Measurements from ENCODE around the gene VPS9D1. TPM values are rescaled to one million over a fixed set of nuclear protein-coding genes. Genes with fewer than 3 reads are reported as not detected.
A peak's percentile ranks its signal among the peaks of the same experiment; 100 is the strongest.
"Not testable (repeated sequence)": the region's sequence is repeated elsewhere in the genome, so short reads cannot be mapped to it uniquely, and the experiment has no call there.

VPS9D1 gene
- total RNA-seq, 4 donors from 2014 or later, result 5.8 to 9.8 (median 7.0) TPM

GRCh38 chr16:89695875-89696669 lies 24.6 kb downstream of the VPS9D1 start:
- peak in 1 of 2 donors; percentile 81 for DNase-seq (ENCODE audit: low spot score in 2 of 2)
- WGBS, 2 donors, result 77 to 84% methylated on average over 12 to 23 of the region's 25 CpGs

GRCh38 chr16:89695086-89695874 lies 25.4 kb downstream of the VPS9D1 start:
- WGBS, 2 donors, result 85 to 88% methylated on average over 18 to 26 of the region's 31 CpGs
- TF ChIP-seq POLR2A (IDR thresholded peaks at IDR 0.05) (no peak), CTCF (IDR thresholded peaks at IDR 0.05) (no peak)
- intact Hi-C loops (cut with DNase I; ENCODE audit: low total_unique reads), result no loop called here
- H3K4me3 ChIP-seq (ENCODE audit: low read depth, poor library complexity, severe bottlenecking), result no peak overlapping the region
- peak in 1 of 2 donors; percentile 84 for DNase-seq (ENCODE audit: low spot score in 2 of 2)

More at GRCh38 chr16:89695875-89696669, 24.6 kb downstream of the VPS9D1 start:
- intact Hi-C loops (cut with DNase I; ENCODE audit: low total_unique reads), result no loop called here
- H3K4me3 ChIP-seq (ENCODE audit: low read depth, poor library complexity, severe bottlenecking), result no peak overlapping the region
- TF ChIP-seq CTCF (IDR thresholded peaks at IDR 0.05) (no peak), POLR2A (IDR thresholded peaks at IDR 0.05) (no peak)

DNA sequence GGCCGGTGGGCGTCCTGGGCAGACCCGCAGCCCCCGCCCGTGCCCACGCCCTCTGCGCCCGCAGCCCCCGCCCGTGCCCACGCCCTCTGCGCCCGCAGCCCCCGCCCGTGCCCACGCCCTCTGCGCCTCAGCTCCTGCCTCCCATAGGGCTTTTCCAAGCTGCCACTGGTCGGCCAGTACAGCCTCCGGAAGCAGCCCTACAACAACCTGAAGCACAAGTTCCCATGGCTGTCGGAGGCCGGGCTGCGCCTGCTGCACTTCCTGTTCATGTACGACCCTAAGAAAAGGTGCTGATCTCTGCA lies 26.0 kb downstream of the VPS9D1 start:
- 75 to 81% methylated on average over 23 of the region's 23 CpGs for WGBS, 2 donors

DNA sequence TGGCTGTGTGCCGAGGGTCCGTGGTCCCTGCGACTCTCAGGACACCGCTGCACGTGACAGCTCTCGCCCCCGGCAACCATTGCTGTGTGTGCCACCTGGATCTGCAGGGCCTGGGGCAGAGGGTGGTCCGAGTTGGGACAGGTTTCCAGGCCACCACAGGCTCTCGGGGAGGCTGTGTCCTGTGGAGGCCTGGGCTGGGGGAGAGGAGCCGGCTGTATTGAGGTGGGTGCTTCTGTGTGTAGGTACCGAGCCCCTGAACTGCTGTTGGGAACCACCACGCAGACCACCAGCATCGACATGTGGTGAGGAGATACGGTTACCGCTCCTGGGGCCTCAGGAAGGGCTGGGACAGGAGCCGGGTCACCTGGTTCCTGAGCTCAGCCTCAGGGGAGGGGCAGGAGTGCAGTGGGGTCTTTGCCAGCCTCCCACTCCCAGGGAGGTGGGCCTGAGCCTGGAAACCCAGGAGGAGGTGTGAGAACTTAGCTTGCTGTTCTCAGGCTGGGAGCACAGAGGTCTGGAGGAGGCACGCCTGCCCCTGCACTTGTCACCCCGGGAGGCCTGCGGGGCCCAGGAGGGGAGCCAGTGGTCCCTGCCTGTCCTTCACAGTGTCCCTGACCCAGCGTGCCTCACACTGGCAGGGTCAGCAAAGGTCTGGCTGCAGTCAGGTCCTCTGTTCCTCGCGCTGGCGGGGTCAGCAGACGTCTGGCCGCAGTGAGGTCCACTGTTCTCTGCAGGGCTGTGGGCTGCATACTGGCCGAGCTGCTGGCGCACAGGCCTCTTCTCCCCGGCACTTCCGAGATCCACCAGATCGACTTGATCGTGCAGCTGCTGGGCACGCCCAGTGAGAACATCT lies 26.5 kb downstream of the VPS9D1 start:
- DNase-seq (ENCODE audit: low spot score in 2 of 2), result no peak
- H3K4me3 ChIP-seq (ENCODE audit: low read depth, poor library complexity, severe bottlenecking), result no peak overlapping the region
- 72 to 85% methylated on average over 23 to 31 of the region's 32 CpGs for WGBS, 2 donors
- intact Hi-C loops (cut with DNase I; ENCODE audit: low total_unique reads), result no loop called here
- no peak for TF ChIP-seq CTCF (IDR thresholded peaks at IDR 0.05)
- no peak for TF ChIP-seq POLR2A (IDR thresholded peaks at IDR 0.05)

More for the DNA sequence above, 26.0 kb downstream of the VPS9D1 start:
- H3K4me3 ChIP-seq (ENCODE audit: low read depth, poor library complexity, severe bottlenecking); intact Hi-C loops (cut with DNase I; ENCODE audit: low total_unique reads); DNase-seq (ENCODE audit: low spot score in 2 of 2): not testable (repeated sequence)

- H3K4me3 ChIP-seq (ENCODE audit: low read depth, poor library complexity, severe bottlenecking), result no peak overlapping the region
- intact Hi-C loops (cut with DNase I; ENCODE audit: low total_unique reads), result no loop called here
- TF ChIP-seq CTCF (IDR thresholded peaks at IDR 0.05), result no peak
- WGBS, 2 donors, result 85 to 90% methylated on average over 10 to 11 of the region's 11 CpGs
- DNase-seq (ENCODE audit: low spot score in 2 of 2), result no peak
Observed at GRCh38 chr16:89693289-89693731, 27.4 kb downstream of the VPS9D1 start.

Measured in lower leg skin (tissue), 4 donors.